Measurements from ENCODE around the gene COG5. TPM values are rescaled to one million over a fixed set of nuclear protein-coding genes. Genes with fewer than 3 reads are reported as not detected.

COG5 gene
- total and polyA plus RNA-seq, 9 of the 15 experiments (the other 6 are each of a cell fraction or from before 2014, with no cell fraction given) = 15.3 to 75.1 (median 56.4) TPM

GRCh38 chr7:107168233-107169119, 395.2 kb downstream of the COG5 start, which contains the start of gene HBP1 (continued):
- TF ChIP-seq TFE3 (CRISPR knock-in tag; IDR thresholded peaks at IDR 0.05) = no peak
- peak; percentile 80 for TF ChIP-seq L3MBTL2 (IDR thresholded peaks at IDR 0.05)
- no peak for TF ChIP-seq ZNF830 (CRISPR knock-in tag; IDR thresholded peaks at IDR 0.05)
- TF ChIP-seq BMI1 (IDR thresholded peaks at IDR 0.05; ENCODE audit: low read length) = no peak
- no peak; the same call in 1 of the 2 replicates for TF ChIP-seq STAT5A (IDR thresholded peaks at IDR 0.05; ENCODE audit: borderline replicate concordance, low read length)
- TF ChIP-seq ARID1B (IDR thresholded peaks at IDR 0.05) = peak; percentile 16; the same call in 1 of the 2 replicates
- TF ChIP-seq EGR1 (conservative IDR thresholded peaks at IDR 0.05) = peak; percentile 56
- no peak for TF ChIP-seq ZBTB5 (IDR thresholded peaks at IDR 0.05)
- TF ChIP-seq MAFK (IDR thresholded peaks at IDR 0.05; ENCODE audit: low read length) = 0 out of 2 replicates have a peak, but pooled peaks have one; percentile 2
- TF ChIP-seq ZNF23 (CRISPR knock-in tag; IDR thresholded peaks at IDR 0.05) = no peak
- TF ChIP-seq BRCA1 (IDR thresholded peaks at IDR 0.05) = no peak
- TF ChIP-seq BRCA1 (CRISPR knock-in tag; IDR thresholded peaks at IDR 0.05) = no peak
- no peak for TF ChIP-seq ZNF518B (CRISPR knock-in tag; IDR thresholded peaks at IDR 0.05)
- TF ChIP-seq ZNF586 (CRISPR knock-in tag; conservative IDR thresholded peaks at IDR 0.05) = no peak
- no peak for TF ChIP-seq SAFB (IDR thresholded peaks at IDR 0.05; ENCODE audit: borderline replicate concordance, low read depth, low read length)
- no peak for TF ChIP-seq ZNF780A (CRISPR knock-in tag; IDR thresholded peaks at IDR 0.05)
- TF ChIP-seq MITF (IDR thresholded peaks at IDR 0.05) = no peak
- peak; percentile 94 for TF ChIP-seq CREM (IDR thresholded peaks at IDR 0.05; ENCODE audit: low read depth)
- TF ChIP-seq SMARCE1 (IDR thresholded peaks at IDR 0.05) = no peak; the same call in none of the 2 replicates
